Erythroblast (primary cell): ENCODE data around the gene PGM3.
"Not testable (repeated sequence)": the region's sequence is repeated elsewhere in the genome, so short reads cannot be mapped to it uniquely, and the experiment has no call there.

Experiments used
- GATA1 ChIP-seq: IDR thresholded peaks from 2 replicates; pipeline ENCODE4 v1.6.1; 2011; ENCODE audit warnings: low read depth, mild to moderate bottlenecking, control low read depth, low read length, moderate library complexity
- POLR2A ChIP-seq: IDR thresholded peaks from 2 replicates; pipeline ENCODE4 v1.6.1; 2011; ENCODE audit warnings: mild to moderate bottlenecking, low read length

DNA sequence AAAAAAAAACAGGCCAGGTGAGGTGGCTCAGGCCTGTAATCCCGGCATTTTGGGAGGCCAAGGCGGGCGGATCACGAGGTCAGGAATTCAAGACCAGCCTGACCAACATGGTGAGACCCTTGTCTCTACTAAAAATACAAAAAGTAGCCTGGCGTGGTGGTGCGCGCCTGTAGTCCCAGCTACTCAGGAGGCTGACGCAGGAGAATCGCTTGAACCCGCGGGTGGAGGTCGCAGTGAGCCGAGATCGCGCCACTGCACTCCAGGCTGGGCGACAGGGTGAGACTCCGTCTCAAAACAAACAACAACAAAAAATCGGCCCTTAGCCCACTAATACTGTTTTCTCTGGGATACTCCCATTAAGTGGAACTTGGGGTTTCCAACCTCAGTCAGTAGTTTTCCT, 1.1 kb downstream of the PGM3 start:
- TF ChIP-seq POLR2A, GATA1: not testable (repeated sequence)
